ENCODE data around the gene RUFY4. TPM values are rescaled to one million over a fixed set of nuclear protein-coding genes. Genes with fewer than 3 reads are reported as not detected.

RUFY4 gene
- total RNA-seq, 1 donor from 2014 or later: not detected

GRCh38 chr2:218046238-218046637 lies 22.8 kb upstream of the RUFY4 start:
- no peak overlapping the region for H3K27ac ChIP-seq
- no peaks in the 10 kb centered on the region for H3K4me1 ChIP-seq
- H3K36me3 ChIP-seq: no peaks in the 10 kb centered on the region
- H3K27me3 ChIP-seq (ENCODE audit: low read depth): no peaks in the 10 kb centered on the region
- DNase-seq (no peak), ATAC-seq (peak; percentile 71 to 77)
- no peak overlapping the region for H3K4me3 ChIP-seq
- H3K9me3 ChIP-seq: no peaks in the 10 kb centered on the region
- intact Hi-C loops (cut with DNase I): no loop called here
- no peak for TF ChIP-seq CTCF (IDR thresholded peaks at IDR 0.05)

- intact Hi-C loops (cut with DNase I): no loop called here
- no peak for TF ChIP-seq CTCF (IDR thresholded peaks at IDR 0.05)
- Histone ChIP-seq H3K9me3 (no peaks in the 10 kb centered on the region), H3K27ac (no peak overlapping the region), H3K36me3 (no peaks in the 10 kb centered on the region), H3K27me3 (ENCODE audit: low read depth) (no peaks in the 10 kb centered on the region), H3K4me3 (no peak overlapping the region), H3K4me1 (no peaks in the 10 kb centered on the region)
- DNase-seq (no peak), ATAC-seq (peak in 1 of 2 donors; percentile 70)
These were observed 21.4 kb upstream of the RUFY4 start for GRCh38 chr2:218047536-218048225.

GRCh38 chr2:218051903-218052302 lies 17.1 kb upstream of the RUFY4 start:
- ATAC-seq: no peak
- no peak overlapping the region for H3K27ac ChIP-seq
- TF ChIP-seq CTCF (IDR thresholded peaks at IDR 0.05): no peak
- H3K9me3 ChIP-seq: no peaks in the 10 kb centered on the region
- H3K4me3 ChIP-seq: no peak overlapping the region
- H3K4me1 ChIP-seq: no peaks in the 10 kb centered on the region
- H3K27me3 ChIP-seq (ENCODE audit: low read depth): no peaks in the 10 kb centered on the region
- no peaks in the 10 kb centered on the region for H3K36me3 ChIP-seq
- intact Hi-C loops (cut with DNase I): no loop called here
- no peak for DNase-seq

- DNase-seq (no peak), ATAC-seq (no peak)
- no peaks in the 10 kb centered on the region for H3K36me3 ChIP-seq
- no peaks in the 10 kb centered on the region for H3K27me3 ChIP-seq (ENCODE audit: low read depth)
- H3K4me3 ChIP-seq: no peak overlapping the region
- TF ChIP-seq CTCF (IDR thresholded peaks at IDR 0.05): no peak
- intact Hi-C loops (cut with DNase I): no loop called here
- H3K9me3 ChIP-seq: no peaks in the 10 kb centered on the region
- no peak overlapping the region for H3K27ac ChIP-seq
- H3K4me1 ChIP-seq: no peaks in the 10 kb centered on the region
These were observed 9.8 kb upstream of the RUFY4 start for GRCh38 chr2:218059289-218059688.

- TF ChIP-seq CTCF (IDR thresholded peaks at IDR 0.05): no peak
- intact Hi-C loops (cut with DNase I): no loop called here
- no peak overlapping the region for H3K4me3 ChIP-seq
- H3K27ac ChIP-seq: no peak overlapping the region
- H3K36me3 ChIP-seq: no peaks in the 10 kb centered on the region
- DNase-seq: no peak
- no peaks in the 10 kb centered on the region for H3K27me3 ChIP-seq (ENCODE audit: low read depth)
- no peaks in the 10 kb centered on the region for H3K9me3 ChIP-seq
- ATAC-seq: no peak
- no peaks in the 10 kb centered on the region for H3K4me1 ChIP-seq
These were observed 8.9 kb upstream of the RUFY4 start for GRCh38 chr2:218060118-218060517.

Data from lower lobe of right lung (tissue), 2 donors.